ENCODE data around the gene UNC13C.
"Not testable (repeated sequence)": the region's sequence is repeated elsewhere in the genome, so short reads cannot be mapped to it uniquely, and the experiment has no call there.

UNC13C gene

GRCh38 chr15:54307926-54308325, 329.7 kb downstream of the UNC13C start:
- no peak for DNase-seq

- DNase-seq, result no peak
Measured at GRCh38 chr15:54312528-54312927, 334.3 kb downstream of the UNC13C start.

- peak; percentile 9 for DNase-seq
Measured at GRCh38 chr15:54321426-54321825, 343.2 kb downstream of the UNC13C start.

GRCh38 chr15:54322341-54322740, 344.1 kb downstream of the UNC13C start:
- no peak for DNase-seq

- no peak for DNase-seq
Measured at GRCh38 chr15:54345301-54345700, 367.1 kb downstream of the UNC13C start.

- DNase-seq, result no peak
Measured at GRCh38 chr15:54345827-54346226, 367.6 kb downstream of the UNC13C start.

- DNase-seq, result no peak
Measured at GRCh38 chr15:54347082-54347827, 369.0 kb downstream of the UNC13C start.

GRCh38 chr15:54353726-54354125, 375.5 kb downstream of the UNC13C start:
- no peak for DNase-seq

GRCh38 chr15:54354341-54354740, 376.1 kb downstream of the UNC13C start:
- DNase-seq, result no peak

GRCh38 chr15:54364961-54365360, 386.7 kb downstream of the UNC13C start:
- no peak for DNase-seq

- no peak for DNase-seq
Measured at GRCh38 chr15:54373332-54373731, 395.1 kb downstream of the UNC13C start.

GRCh38 chr15:54374184-54374952, 396.1 kb downstream of the UNC13C start:
- no peak for DNase-seq

GRCh38 chr15:54387799-54388198, 409.6 kb downstream of the UNC13C start:
- no peak for DNase-seq

- no peak for DNase-seq
Measured at GRCh38 chr15:54388746-54389145, 410.5 kb downstream of the UNC13C start.

- no peak for DNase-seq
Measured at GRCh38 chr15:54410481-54410880, 432.2 kb downstream of the UNC13C start.

- DNase-seq, result no peak
Measured at GRCh38 chr15:54424171-54424570, 445.9 kb downstream of the UNC13C start.

- DNase-seq, result no peak
Measured at GRCh38 chr15:54428596-54428995, 450.4 kb downstream of the UNC13C start.

- DNase-seq, result not testable (repeated sequence)
Measured at GRCh38 chr15:54450288-54450687, 472.0 kb downstream of the UNC13C start.

- DNase-seq, result no peak
Measured at GRCh38 chr15:54456413-54456812, 478.2 kb downstream of the UNC13C start.

- no peak for DNase-seq
Measured at GRCh38 chr15:54462511-54462913, 484.3 kb downstream of the UNC13C start.

GRCh38 chr15:54481819-54482218, 503.6 kb downstream of the UNC13C start:
- peak; percentile 26 for DNase-seq

GRCh38 chr15:54482251-54482650, 504.0 kb downstream of the UNC13C start:
- DNase-seq, result no peak

GRCh38 chr15:54500330-54500729, 522.1 kb downstream of the UNC13C start:
- DNase-seq, result no peak

- no peak for DNase-seq
Measured at GRCh38 chr15:54502416-54503075, 524.3 kb downstream of the UNC13C start.

Data from retina (tissue), 1 donor.